ENCODE results near the gene DTHD1.

The DTHD1 gene

GRCh38 chr4:36351082-36351666, 69.8 kb downstream of the DTHD1 start:
- DNase-seq: peak; percentile 2

- DNase-seq: no peak
These were observed 72.6 kb downstream of the DTHD1 start for GRCh38 chr4:36353998-36354397.

- DNase-seq: no peak
These were observed 76.8 kb downstream of the DTHD1 start for GRCh38 chr4:36358173-36358572.

- DNase-seq: no peak
These were observed 79.3 kb downstream of the DTHD1 start for GRCh38 chr4:36360755-36361154.

- no peak for DNase-seq
These were observed 81.6 kb downstream of the DTHD1 start for GRCh38 chr4:36363024-36363423.

GRCh38 chr4:36374836-36375511, 93.6 kb downstream of the DTHD1 start:
- DNase-seq: no peak

GRCh38 chr4:36385951-36386571, 104.6 kb downstream of the DTHD1 start:
- DNase-seq: no peak

GRCh38 chr4:36386691-36387090, 105.3 kb downstream of the DTHD1 start:
- DNase-seq: no peak

GRCh38 chr4:36388710-36389109, 107.3 kb downstream of the DTHD1 start:
- no peak for DNase-seq

- no peak for DNase-seq
These were observed 110.0 kb downstream of the DTHD1 start for GRCh38 chr4:36391411-36391810.

GRCh38 chr4:36392024-36392423, 110.6 kb downstream of the DTHD1 start:
- no peak for DNase-seq

- DNase-seq: no peak
These were observed 111.5 kb downstream of the DTHD1 start for GRCh38 chr4:36392916-36393315.

All from NCI-H1694 (cell line).